Smooth muscle cell of the pulmonary artery (primary cell): ENCODE results near the gene FIGNL2. TPM values are rescaled to one million over a fixed set of nuclear protein-coding genes. Genes with fewer than 3 reads are reported as not detected.

Experiments
- total RNA-seq: library from RNA; depleted of rRNA; stranded (reverse); fragments of >200 nt; gene quantifications from 2 replicates; pipeline ENCODE4 v1.2.3, GENCODE V29; 2014

FIGNL2 gene, protein sequence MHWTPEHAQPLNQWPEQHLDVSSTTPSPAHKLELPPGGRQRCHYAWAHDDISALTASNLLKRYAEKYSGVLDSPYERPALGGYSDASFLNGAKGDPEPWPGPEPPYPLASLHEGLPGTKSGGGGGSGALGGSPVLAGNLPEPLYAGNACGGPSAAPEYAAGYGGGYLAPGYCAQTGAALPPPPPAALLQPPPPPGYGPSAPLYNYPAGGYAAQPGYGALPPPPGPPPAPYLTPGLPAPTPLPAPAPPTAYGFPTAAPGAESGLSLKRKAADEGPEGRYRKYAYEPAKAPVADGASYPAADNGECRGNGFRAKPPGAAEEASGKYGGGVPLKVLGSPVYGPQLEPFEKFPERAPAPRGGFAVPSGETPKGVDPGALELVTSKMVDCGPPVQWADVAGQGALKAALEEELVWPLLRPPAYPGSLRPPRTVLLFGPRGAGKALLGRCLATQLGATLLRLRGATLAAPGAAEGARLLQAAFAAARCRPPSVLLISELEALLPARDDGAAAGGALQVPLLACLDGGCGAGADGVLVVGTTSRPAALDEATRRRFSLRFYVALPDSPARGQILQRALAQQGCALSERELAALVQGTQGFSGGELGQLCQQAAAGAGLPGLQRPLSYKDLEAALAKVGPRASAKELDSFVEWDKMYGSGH
- under 0.01 and 0.03 TPM in 2 replicates for total RNA-seq

DNA sequence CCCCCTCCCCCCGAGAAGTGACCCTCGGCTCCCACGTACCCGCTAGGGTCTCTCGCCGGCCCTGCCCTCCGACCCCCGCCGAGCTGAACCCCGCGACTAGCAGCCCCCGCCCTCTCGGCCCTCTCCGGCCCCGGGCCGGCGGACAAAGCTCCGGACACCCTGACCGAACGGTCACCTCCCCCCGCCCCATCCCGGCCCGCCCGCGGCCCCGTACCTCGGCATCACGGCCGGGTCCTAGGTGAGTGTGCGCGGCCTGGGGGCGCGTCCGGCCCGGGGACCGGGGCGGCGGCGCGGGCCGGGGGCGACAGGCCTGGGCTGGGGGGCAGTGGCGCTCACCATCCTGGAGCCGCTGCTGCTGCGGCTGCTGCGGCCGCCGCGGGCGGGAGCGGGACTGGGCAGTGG lies at the start of gene FIGNL2:
FIGNL2 (minus strand) TSS at position 393 of the 402 bp plus-strand sequence. CDS start 26,305 bp downstream, outside the sequence.

DNA sequence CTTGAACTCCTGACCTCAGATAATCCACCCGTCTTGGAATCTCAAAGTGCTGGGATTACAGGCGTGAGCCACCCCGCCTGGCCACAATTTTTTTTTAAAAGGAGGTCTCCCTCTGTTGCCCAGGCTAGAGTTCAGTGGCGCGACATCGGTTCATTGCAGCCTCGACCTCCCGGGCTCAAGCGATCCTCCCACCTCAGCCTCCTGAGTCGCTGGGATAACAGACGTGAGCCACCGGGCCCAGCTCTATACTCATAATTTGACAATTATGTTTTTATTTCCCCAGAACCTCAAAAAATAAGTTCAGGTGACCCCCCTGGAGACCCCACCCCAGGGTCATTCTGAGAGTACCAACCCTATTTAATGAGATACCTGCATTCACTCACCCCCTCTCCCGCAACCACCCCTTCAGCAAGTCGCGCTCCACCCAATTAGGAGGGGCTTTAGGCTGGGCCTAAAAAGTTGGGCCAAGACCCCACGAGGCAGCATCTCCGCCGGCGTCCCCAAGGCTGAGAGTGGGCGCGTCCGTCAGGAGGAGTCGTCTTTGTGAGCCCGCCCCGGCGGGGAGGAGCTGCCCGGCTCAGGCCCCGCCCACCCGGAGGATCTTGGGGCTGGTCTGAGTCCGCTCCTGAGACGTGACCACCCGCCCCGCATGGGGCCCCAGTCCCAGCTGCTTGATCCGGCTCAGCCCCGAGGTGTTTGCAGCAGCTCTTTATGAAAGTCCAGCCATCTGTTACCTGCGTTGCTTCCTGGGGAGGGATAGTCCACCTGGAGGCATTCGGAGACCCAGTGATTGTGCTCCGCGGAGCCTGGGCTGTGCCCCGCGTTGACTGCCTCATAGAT lies 39.2 kb upstream of the FIGNL2 start, which contains the start of gene ANKRD33:
ANKRD33 (plus strand) TSS at position 628 of the 840 bp plus-strand sequence; CDS start at position 712, 84 bp downstream.

Other genes with a start within 250 kb of the FIGNL2 start
- gene ANKRD33, start 39.4 kb upstream of the FIGNL2 start, total RNA-seq = 0.03 TPM in 1 of 2 replicates, not detected in the other
- gene ACVRL1, start 58.8 kb upstream of the FIGNL2 start, total RNA-seq = 6.2 and 31.9 TPM in 2 replicates
- 16.4 and 18.4 TPM in 2 replicates for gene ACVR1B, start 103.0 kb upstream of the FIGNL2 start, total RNA-seq
- 2.7 and 5.0 TPM in 2 replicates for gene TAMALIN, start 158.2 kb upstream of the FIGNL2 start, total RNA-seq
- 5.9 and 7.5 TPM in 2 replicates for gene NR4A1, start 202.7 kb upstream of the FIGNL2 start, total RNA-seq
- gene ATG101, start 221.3 kb upstream of the FIGNL2 start, total RNA-seq = 70.4 and 73.8 TPM in 2 replicates
- 0.07 and 0.10 TPM in 2 replicates for gene SMIM41, start 231.0 kb upstream of the FIGNL2 start, total RNA-seq